Spleen (tissue), 7 donors: ENCODE results near the gene CYP20A1.

Experiments used
- POLR2AphosphoS5 ChIP-seq, 3 donors: sonication (generic); formaldehyde crosslinking; IDR thresholded peaks; one replicate each; pipeline ENCODE4 v1.5.1; 2017; ENCODE audit warnings: antibody characterized with exemption in 3 of 3
- TF ChIP-seq, protein P1 (sequence below), 11 experiments: fragments of 200-600 bp in 7 of 11; fragments of 450-650 bp in 4 of 11; sonication (generic) in 4 of 11; IDR thresholded peaks in 8 of 11; conservative IDR thresholded peaks in 3 of 11; 1 replicate in 7 of 11; 2 replicates in 4 of 11; pipeline versions ENCODE4 v1.4.0 to v1.8.0; 2016 to 2021; ENCODE audit warnings: antibody characterized with exemption in 11 of 11, inconsistent platforms in 4 of 11, mild to moderate bottlenecking in 1 of 11
- donor health status: DM: no; HTN: no; CAD: no; lungs with moderate emphysema.
- donor health status: DM: no; HTN: no; CAD: no.
- donor health status: DM: no; HTN: no; CAD: no.

DNA sequence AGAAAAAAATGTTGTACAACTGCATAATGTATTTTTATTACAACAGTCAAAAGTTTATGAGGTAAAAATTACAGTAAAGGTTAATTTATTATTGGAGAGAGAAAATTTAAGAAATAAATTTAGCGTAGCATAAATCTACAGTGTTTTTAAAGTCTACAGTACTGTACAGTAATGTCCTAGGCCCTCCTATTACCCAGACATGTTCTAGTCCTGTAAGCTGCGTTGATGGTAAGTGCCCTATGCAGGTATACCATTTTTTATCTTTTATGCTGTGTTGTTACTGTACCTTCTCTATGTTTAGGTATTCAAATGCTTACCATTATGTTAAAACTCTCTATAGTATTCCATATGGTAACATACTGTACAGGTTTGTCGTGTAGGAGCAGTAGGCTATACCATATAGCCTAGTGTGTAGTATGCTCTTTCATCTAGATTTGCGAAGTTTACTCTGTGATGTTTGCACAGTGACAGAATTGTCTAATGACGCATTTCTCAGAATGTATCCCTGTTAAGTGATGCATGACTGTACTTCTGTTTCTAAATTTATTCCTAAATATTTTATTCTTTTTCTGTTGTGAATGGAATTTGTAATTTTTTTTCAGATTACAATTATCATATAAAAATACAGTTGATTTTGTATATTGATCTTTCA, 113.9 kb downstream of the CYP20A1 start:
- TF ChIP-seq POLR2AphosphoS5 (IDR thresholded peaks at IDR 0.05) = no peak
- TF ChIP-seq, protein P1, sequence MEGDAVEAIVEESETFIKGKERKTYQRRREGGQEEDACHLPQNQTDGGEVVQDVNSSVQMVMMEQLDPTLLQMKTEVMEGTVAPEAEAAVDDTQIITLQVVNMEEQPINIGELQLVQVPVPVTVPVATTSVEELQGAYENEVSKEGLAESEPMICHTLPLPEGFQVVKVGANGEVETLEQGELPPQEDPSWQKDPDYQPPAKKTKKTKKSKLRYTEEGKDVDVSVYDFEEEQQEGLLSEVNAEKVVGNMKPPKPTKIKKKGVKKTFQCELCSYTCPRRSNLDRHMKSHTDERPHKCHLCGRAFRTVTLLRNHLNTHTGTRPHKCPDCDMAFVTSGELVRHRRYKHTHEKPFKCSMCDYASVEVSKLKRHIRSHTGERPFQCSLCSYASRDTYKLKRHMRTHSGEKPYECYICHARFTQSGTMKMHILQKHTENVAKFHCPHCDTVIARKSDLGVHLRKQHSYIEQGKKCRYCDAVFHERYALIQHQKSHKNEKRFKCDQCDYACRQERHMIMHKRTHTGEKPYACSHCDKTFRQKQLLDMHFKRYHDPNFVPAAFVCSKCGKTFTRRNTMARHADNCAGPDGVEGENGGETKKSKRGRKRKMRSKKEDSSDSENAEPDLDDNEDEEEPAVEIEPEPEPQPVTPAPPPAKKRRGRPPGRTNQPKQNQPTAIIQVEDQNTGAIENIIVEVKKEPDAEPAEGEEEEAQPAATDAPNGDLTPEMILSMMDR (IDR thresholded peaks at IDR 0.05 in 8 of 11, conservative IDR thresholded peaks at IDR 0.05 in 3 of 11) = no peak
